SK-N-SH treated with all-trans-retinoic acid at 6 μM for 48 hours (cell line): ENCODE measurements around the gene AGTR2.

ENCODE experiments used
- CREB5 ChIP-seq: fragments of 250-450 bp; sonication (Bioruptor Pico); IDR thresholded peaks from 2 replicates; pipeline ENCODE4 v1.5.1; 2020; ENCODE audit warnings: low read depth, mild to moderate bottlenecking, moderate library complexity
- ESRRG ChIP-seq: fragments of 250-450 bp; sonication (Bioruptor Pico); IDR thresholded peaks from 2 replicates; pipeline ENCODE4 v1.6.1; 2021; ENCODE audit warnings: mild to moderate bottlenecking
- OSR1 ChIP-seq: fragments of 250-450 bp; sonication (Bioruptor Pico); IDR thresholded peaks from 2 replicates; pipeline ENCODE4 v1.8.0; 2022; ENCODE audit warnings: moderate library complexity, mild to moderate bottlenecking, inconsistent platforms
- PATZ1 ChIP-seq: fragments of 250-450 bp; sonication (Bioruptor Pico); IDR thresholded peaks from 2 replicates; pipeline ENCODE4 v1.8.0; 2020; ENCODE audit warnings: mild to moderate bottlenecking, moderate library complexity, borderline replicate concordance
- TCF4 ChIP-seq: fragments of 250-450 bp; sonication (Bioruptor Pico); IDR thresholded peaks from 2 replicates; pipeline ENCODE4 v1.8.0; 2021; ENCODE audit warnings: mild to moderate bottlenecking, moderate library complexity, borderline replicate concordance

GRCh38 chrX:116185163-116185562, 14.6 kb downstream of the AGTR2 start:
- TF ChIP-seq PATZ1 (no peak), ESRRG (CRISPR knock-in tag) (no peak), TCF4 (CRISPR knock-in tag) (no peak), CREB5 (CRISPR knock-in tag) (no peak), OSR1 (CRISPR knock-in tag) (no peak)
